NT2/D1 (cell line): ENCODE data around the gene TCP11.

Source experiments
- DNase-seq: peaks from one replicate; pipeline ENCODE4 v3.0.0-alpha.2; 2011; ENCODE audit warnings: low read depth, low spot score
- H3K27me3 ChIP-seq: 2 replicates; pipeline ENCODE4 v1.6.0; 2011; ENCODE audit warnings: mild to moderate bottlenecking; ENCODE audit not compliant: insufficient read length, insufficient read depth
- H3K36me3 ChIP-seq: 2 replicates; pipeline ENCODE4 v1.6.1; 2011; ENCODE audit warnings: mild to moderate bottlenecking, low read length, mixed read lengths; ENCODE audit not compliant: insufficient read depth, insufficient read length
- H3K4me1 ChIP-seq: 2 replicates; pipeline ENCODE4 v1.5.1; 2011; ENCODE audit not compliant: insufficient read depth, insufficient read length
- H3K4me3 ChIP-seq: 2 replicates; pipeline ENCODE4 v1.5.1; 2011; ENCODE audit warnings: low read depth; ENCODE audit not compliant: insufficient read length
- H3K9ac ChIP-seq: 2 replicates; pipeline ENCODE4 v1.6.0; 2011; ENCODE audit warnings: low read depth; ENCODE audit not compliant: insufficient read length
- H3K9me3 ChIP-seq: 2 replicates; pipeline ENCODE4 v1.5.1; 2011; ENCODE audit warnings: mild to moderate bottlenecking, low read length; ENCODE audit not compliant: insufficient read depth
- SUZ12 ChIP-seq: IDR thresholded peaks from 2 replicates; pipeline ENCODE4 v1.6.1; 2011; ENCODE audit not compliant: insufficient read length, insufficient read depth; ENCODE audit errors: extremely low read depth
- YY1 ChIP-seq: IDR thresholded peaks from 2 replicates; pipeline ENCODE4 v1.6.1; 2011; ENCODE audit not compliant: insufficient read length, insufficient read depth
- ZNF274 ChIP-seq: IDR thresholded peaks from 2 replicates; pipeline ENCODE4 v1.6.1; 2011; ENCODE audit warnings: mild to moderate bottlenecking, low read depth, low read length

TCP11 gene

GRCh38 chr6:35170891-35171290, 29.8 kb upstream of the TCP11 start:
- no peak for TF ChIP-seq ZNF274
- no peak for TF ChIP-seq YY1
- TF ChIP-seq SUZ12: no peak
- Histone ChIP-seq H3K4me3 (no peak overlapping the region), H3K9ac (no peak overlapping the region), H3K36me3 (no peaks in the 10 kb centered on the region), H3K4me1 (peaks cover 2% of the 10 kb centered on the region), H3K27me3 (no peaks in the 10 kb centered on the region), H3K9me3 (peaks cover 4% of the 10 kb centered on the region; the same call in 1 of the 2 replicates)
- DNase-seq: no peak

- H3K27me3 ChIP-seq: no peaks in the 10 kb centered on the region
- H3K36me3 ChIP-seq: no peaks in the 10 kb centered on the region
- peaks cover 4% of the 10 kb centered on the region; the same call in 1 of the 2 replicates for H3K9me3 ChIP-seq
- TF ChIP-seq YY1 (no peak), SUZ12 (no peak), ZNF274 (no peak)
- H3K9ac ChIP-seq: no peak overlapping the region
- no peak for DNase-seq
- peaks cover 2% of the 10 kb centered on the region for H3K4me1 ChIP-seq
- H3K4me3 ChIP-seq: no peak overlapping the region
Measured at GRCh38 chr6:35170166-35170565, 29.0 kb upstream of the TCP11 start.

GRCh38 chr6:35168461-35168861, 27.3 kb upstream of the TCP11 start:
- no peak overlapping the region for H3K9ac ChIP-seq
- TF ChIP-seq SUZ12: no peak
- no peak overlapping the region for H3K4me3 ChIP-seq
- H3K27me3 ChIP-seq: peaks cover 2% of the 10 kb centered on the region
- peaks cover 4% of the 10 kb centered on the region; the same call in 1 of the 2 replicates for H3K9me3 ChIP-seq
- no peak for DNase-seq
- H3K4me1 ChIP-seq: no peaks in the 10 kb centered on the region
- no peaks in the 10 kb centered on the region for H3K36me3 ChIP-seq

GRCh38 chr6:35167505-35167904, 26.4 kb upstream of the TCP11 start:
- H3K36me3 ChIP-seq: no peaks in the 10 kb centered on the region
- H3K27me3 ChIP-seq: peaks cover 2% of the 10 kb centered on the region
- H3K4me1 ChIP-seq: no peaks in the 10 kb centered on the region
- no peak overlapping the region for H3K9ac ChIP-seq
- TF ChIP-seq YY1: no peak
- TF ChIP-seq ZNF274: no peak
- no peak for TF ChIP-seq SUZ12
- H3K9me3 ChIP-seq: peaks cover 4% of the 10 kb centered on the region; the same call in 1 of the 2 replicates
- no peak for DNase-seq
- no peak overlapping the region for H3K4me3 ChIP-seq

- H3K9ac ChIP-seq: no peak overlapping the region
- no peak overlapping the region for H3K4me3 ChIP-seq
- DNase-seq: no peak
- peaks cover 4% of the 10 kb centered on the region; the same call in 1 of the 2 replicates for H3K9me3 ChIP-seq
- H3K36me3 ChIP-seq: no peaks in the 10 kb centered on the region
- no peaks in the 10 kb centered on the region for H3K4me1 ChIP-seq
- H3K27me3 ChIP-seq: peaks cover 2% of the 10 kb centered on the region
- TF ChIP-seq SUZ12 (no peak), YY1 (no peak), ZNF274 (no peak)
Measured at GRCh38 chr6:35166520-35166919, 25.4 kb upstream of the TCP11 start.

GRCh38 chr6:35166116-35166515, 25.0 kb upstream of the TCP11 start:
- H3K9me3 ChIP-seq: peaks cover 4% of the 10 kb centered on the region; the same call in 1 of the 2 replicates
- no peak overlapping the region for H3K4me3 ChIP-seq
- no peak for DNase-seq
- H3K36me3 ChIP-seq: no peaks in the 10 kb centered on the region
- H3K4me1 ChIP-seq: no peaks in the 10 kb centered on the region
- H3K9ac ChIP-seq: no peak overlapping the region
- TF ChIP-seq SUZ12 (no peak), ZNF274 (no peak), YY1 (no peak)
- H3K27me3 ChIP-seq: peaks cover 2% of the 10 kb centered on the region

GRCh38 chr6:35165630-35166071, 24.5 kb upstream of the TCP11 start:
- Histone ChIP-seq H3K9me3 (peaks cover 4% of the 10 kb centered on the region; the same call in 1 of the 2 replicates), H3K27me3 (peaks cover 2% of the 10 kb centered on the region), H3K36me3 (no peaks in the 10 kb centered on the region), H3K4me1 (no peaks in the 10 kb centered on the region), H3K9ac (no peak overlapping the region), H3K4me3 (no peak overlapping the region)
- DNase-seq: no peak
- TF ChIP-seq ZNF274 (no peak), SUZ12 (no peak), YY1 (no peak)

- DNase-seq: no peak
- TF ChIP-seq SUZ12 (no peak), YY1 (no peak), ZNF274 (no peak)
- H3K9ac ChIP-seq: no peak overlapping the region
- H3K27me3 ChIP-seq: peaks cover 9% of the 10 kb centered on the region
- H3K4me3 ChIP-seq: no peak overlapping the region
- H3K36me3 ChIP-seq: no peaks in the 10 kb centered on the region
- H3K9me3 ChIP-seq: peaks cover 4% of the 10 kb centered on the region; the same call in 1 of the 2 replicates
- H3K4me1 ChIP-seq: no peaks in the 10 kb centered on the region
Measured at GRCh38 chr6:35164868-35165267, 23.7 kb upstream of the TCP11 start.
